H1 (cell line): Measurements from ENCODE around the gene KCNK4. TPM values are rescaled to one million over a fixed set of nuclear protein-coding genes. Genes with fewer than 3 reads are reported as not detected.

ENCODE experiments used
- ASH2L ChIP-seq: fragments of 200-600, 300-600 bp; sonication (generic); IDR thresholded peaks from one replicate; pipeline ENCODE4 v1.7.1; 2017; ENCODE audit warnings: low read length
- BACH1 ChIP-seq: IDR thresholded peaks from 2 replicates; pipeline ENCODE4 v1.6.1; 2012; ENCODE audit warnings: low read length, improper control_type of control experiment
- SIX5 ChIP-seq: IDR thresholded peaks from 2 replicates; pipeline ENCODE4 v1.6.1; 2011; ENCODE audit warnings: mild to moderate bottlenecking, low read depth, low read length
- TAF7 ChIP-seq: optimal IDR thresholded peaks from 2 replicates; pipeline ENCODE3; 2011; ENCODE audit warnings: low read depth, mild to moderate bottlenecking, inconsistent platforms, low read length, moderate library complexity, borderline replicate concordance
- polyA plus RNA-seq, 7 experiments: library from polyadenylated mRNA; depleted of rRNA in 3 of 7; stranded (reverse) in 5 of 7; unstranded in 2 of 7; fragments of >200 nt in 5 of 7; fragments of 200-250 nt in 2 of 7; gene quantifications; 1 replicate in 5 of 7; 2 replicates in 1 of 7; 4 replicates in 1 of 7; pipeline versions ENCODE4 v1.2.1 to v1.2.3, GENCODE V29; 2011 to 2013; ENCODE audit warnings: missing spikeins in 2 of 7, mixed read lengths in 2 of 7
- total RNA-seq: library from RNA; stranded (reverse); fragmentation: NEBNext Ultra II Directional; extraction: Animal tissue kit (Norgen Biotek cat#: 25700); gene quantifications from 2 replicates; pipeline ENCODE4 v1.2.1, GENCODE V29; 2021
- TF ChIP-seq, protein P1 (sequence below): IDR thresholded peaks from 2 replicates; pipeline ENCODE4 v1.6.1; 2011; ENCODE audit warnings: low read length, improper control_type of control experiment
- TF ChIP-seq, protein P2 (sequence below), 3 experiments: IDR thresholded peaks; 1 replicate in 2 of 3; 2 replicates in 1 of 3; pipeline versions ENCODE4 v1.5.1 to v1.6.1; 2011; ENCODE audit warnings: low read length in 3 of 3, mild to moderate bottlenecking in 3 of 3, inconsistent platforms in 2 of 3, low read depth in 1 of 3, moderate library complexity in 1 of 3; ENCODE audit not compliant: insufficient read depth in 1 of 3; ENCODE audit errors: control extremely low read depth in 1 of 3

KCNK4 gene
- total and polyA plus RNA-seq, 2 of the 8 experiments (the other 6 are each of a cell fraction or from before 2014, with no cell fraction given): 0.19 TPM; not detected in 1

DNA sequence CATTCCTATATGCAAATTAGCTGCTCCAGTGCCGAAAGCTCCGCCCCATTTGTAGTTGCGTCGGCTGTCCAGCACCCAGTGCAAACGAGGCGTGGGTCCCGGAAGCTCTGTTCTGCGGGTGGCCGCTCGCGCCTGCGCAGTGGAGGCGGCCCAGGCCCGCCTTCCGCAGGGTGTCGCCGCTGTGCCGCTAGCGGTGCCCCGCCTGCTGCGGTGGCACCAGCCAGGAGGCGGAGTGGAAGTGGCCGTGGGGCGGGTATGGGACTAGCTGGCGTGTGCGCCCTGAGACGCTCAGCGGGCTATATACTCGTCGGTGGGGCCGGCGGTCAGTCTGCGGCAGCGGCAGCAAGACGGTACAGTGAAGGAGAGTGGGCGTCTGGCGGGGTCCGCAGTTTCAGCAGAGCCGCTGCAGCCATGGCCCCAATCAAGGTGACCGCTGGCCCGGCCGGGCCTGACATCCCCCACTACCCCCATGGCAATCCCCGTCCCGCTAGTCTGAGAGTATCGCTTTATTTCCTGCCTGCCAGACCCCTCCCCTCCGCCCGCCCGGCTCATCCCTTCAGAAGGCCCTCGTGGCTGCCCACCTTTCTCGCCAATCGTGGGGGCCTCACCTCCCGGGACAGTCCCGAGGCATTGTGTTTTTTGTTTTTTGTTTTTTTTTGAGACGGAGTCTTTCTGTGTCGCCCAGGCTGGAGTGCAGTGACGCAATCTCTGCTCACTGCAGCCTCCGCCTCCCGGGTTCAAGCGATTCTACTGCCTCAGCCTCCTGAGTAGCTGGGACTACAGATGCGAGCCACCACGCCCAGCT lies 27.1 kb downstream of the KCNK4 start, which contains the start of gene PRDX5 (continued):
- TF ChIP-seq, protein P1, sequence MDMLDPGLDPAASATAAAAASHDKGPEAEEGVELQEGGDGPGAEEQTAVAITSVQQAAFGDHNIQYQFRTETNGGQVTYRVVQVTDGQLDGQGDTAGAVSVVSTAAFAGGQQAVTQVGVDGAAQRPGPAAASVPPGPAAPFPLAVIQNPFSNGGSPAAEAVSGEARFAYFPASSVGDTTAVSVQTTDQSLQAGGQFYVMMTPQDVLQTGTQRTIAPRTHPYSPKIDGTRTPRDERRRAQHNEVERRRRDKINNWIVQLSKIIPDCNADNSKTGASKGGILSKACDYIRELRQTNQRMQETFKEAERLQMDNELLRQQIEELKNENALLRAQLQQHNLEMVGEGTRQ: no peak
- TF ChIP-seq, protein P2, sequence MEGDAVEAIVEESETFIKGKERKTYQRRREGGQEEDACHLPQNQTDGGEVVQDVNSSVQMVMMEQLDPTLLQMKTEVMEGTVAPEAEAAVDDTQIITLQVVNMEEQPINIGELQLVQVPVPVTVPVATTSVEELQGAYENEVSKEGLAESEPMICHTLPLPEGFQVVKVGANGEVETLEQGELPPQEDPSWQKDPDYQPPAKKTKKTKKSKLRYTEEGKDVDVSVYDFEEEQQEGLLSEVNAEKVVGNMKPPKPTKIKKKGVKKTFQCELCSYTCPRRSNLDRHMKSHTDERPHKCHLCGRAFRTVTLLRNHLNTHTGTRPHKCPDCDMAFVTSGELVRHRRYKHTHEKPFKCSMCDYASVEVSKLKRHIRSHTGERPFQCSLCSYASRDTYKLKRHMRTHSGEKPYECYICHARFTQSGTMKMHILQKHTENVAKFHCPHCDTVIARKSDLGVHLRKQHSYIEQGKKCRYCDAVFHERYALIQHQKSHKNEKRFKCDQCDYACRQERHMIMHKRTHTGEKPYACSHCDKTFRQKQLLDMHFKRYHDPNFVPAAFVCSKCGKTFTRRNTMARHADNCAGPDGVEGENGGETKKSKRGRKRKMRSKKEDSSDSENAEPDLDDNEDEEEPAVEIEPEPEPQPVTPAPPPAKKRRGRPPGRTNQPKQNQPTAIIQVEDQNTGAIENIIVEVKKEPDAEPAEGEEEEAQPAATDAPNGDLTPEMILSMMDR (IDR thresholded peaks at IDR 0.05; ENCODE audit: control extremely low read depth in 1 of 3, insufficient read depth in 1 of 3, low read depth in 1 of 3, low read length in 3 of 3): peak in 1 of 3 experiments; percentile 51; a peak in 2 of 4 replicates
- TF ChIP-seq ASH2L (peak; percentile 47), TAF7 (peak; percentile 61), SIX5 (no peak), BACH1 (peak; percentile 7; the same call in 1 of the 2 replicates)
